Stimulated activated CD4-positive, alpha-beta T cell treated with anti-CD3 and anti-CD28 coated beads, Interleukin-12 subunit alpha, Interleukin-12 subunit beta, amount 100 ng/mL, for 24 hours (primary cell): ENCODE data around the gene ROPN1.
A peak's percentile ranks its signal among the peaks of the same experiment; 100 is the strongest.
"Not testable (repeated sequence)": the region's sequence is repeated elsewhere in the genome, so short reads cannot be mapped to it uniquely, and the experiment has no call there.

ENCODE experiments used
- DNase-seq, 2 experiments: peaks; one replicate each; pipeline ENCODE4 v3.0.0-alpha.2; 2020; ENCODE audit warnings: low read depth in 2 of 2

ROPN1 gene

GRCh38 chr3:123997543-123997942 lies 5.6 kb upstream of the ROPN1 start:
- no peak for DNase-seq

- no peak for DNase-seq
Observed at GRCh38 chr3:123993818-123994217, 1.9 kb upstream of the ROPN1 start.

DNA sequence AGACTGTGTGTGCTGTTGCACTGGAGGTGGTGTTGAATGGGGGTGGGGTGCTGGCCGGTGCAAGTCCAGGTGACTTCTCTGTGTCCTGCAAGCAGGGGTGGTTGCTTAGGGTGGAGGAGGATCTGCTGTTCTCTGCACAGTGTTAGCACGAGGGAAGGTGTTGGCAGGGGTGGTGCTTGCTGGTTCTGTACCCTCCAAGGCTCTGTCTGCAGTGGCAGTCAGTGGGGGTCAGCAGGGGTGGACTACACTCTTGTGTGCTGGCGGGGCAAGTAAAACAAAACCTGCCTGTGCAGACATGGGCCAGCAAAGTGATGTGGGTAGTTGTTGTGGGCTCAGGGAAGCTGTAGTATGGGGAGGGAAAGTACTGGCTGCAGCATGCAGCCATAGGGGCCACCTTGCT lies 5.5 kb downstream of the ROPN1 start:
- no peak for DNase-seq

GRCh38 chr3:123984957-123985356 lies 7.0 kb downstream of the ROPN1 start:
- DNase-seq, result no peak

- no peak for DNase-seq
Observed at GRCh38 chr3:123984350-123984749, 7.6 kb downstream of the ROPN1 start.

GRCh38 chr3:123981317-123981716 lies 10.6 kb downstream of the ROPN1 start:
- not testable (repeated sequence) for DNase-seq

- no peak for DNase-seq
Observed at GRCh38 chr3:123980539-123980938, 11.4 kb downstream of the ROPN1 start.

DNA sequence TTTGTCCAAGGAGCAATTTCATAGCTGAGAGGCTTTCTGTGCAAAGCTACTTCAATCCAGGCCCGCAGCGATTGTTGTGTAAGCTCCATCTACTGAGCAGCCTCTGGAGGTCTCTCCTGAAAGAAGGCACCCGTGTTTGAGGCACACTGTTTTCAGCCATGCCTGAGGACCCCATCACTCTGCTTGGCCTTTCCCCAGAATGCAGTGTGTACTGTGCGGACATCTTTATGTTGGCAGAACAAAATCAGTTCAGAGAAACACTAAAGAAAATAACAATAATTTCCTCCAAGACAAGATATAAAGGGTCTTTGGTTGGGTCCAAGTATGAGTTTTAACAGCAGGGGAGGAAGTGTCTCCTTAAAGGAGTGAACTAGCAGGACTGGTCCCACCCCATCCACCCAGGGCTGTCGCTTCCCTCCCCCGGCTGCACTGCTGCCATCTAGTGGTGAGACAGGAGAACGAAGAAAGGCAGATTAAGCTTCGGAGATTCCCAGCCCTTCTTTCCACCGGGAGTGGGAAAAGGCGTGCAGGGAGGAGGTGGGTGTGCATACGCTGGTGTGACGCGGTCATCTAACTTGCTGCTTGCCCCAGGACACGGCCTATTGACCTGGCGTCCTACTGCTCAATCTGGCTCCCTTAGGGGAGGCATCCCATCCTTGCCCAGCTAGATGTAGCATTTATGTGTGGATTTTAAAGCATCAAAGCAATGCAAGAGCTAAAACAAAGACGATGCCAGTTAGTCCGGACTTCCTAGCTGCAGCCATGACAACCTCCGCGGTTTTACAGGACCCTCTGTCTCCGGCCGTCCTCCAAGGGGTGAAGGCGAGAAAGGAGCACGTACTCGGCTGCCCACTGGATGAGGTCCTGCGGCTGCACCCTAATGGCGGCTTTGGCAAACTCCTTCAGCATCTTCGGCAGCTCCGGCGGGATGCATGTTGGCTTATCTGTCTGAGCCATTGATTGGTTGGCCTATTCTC lies 12.1 kb downstream of the ROPN1 start:
- DNase-seq, result not testable (repeated sequence)

DNA sequence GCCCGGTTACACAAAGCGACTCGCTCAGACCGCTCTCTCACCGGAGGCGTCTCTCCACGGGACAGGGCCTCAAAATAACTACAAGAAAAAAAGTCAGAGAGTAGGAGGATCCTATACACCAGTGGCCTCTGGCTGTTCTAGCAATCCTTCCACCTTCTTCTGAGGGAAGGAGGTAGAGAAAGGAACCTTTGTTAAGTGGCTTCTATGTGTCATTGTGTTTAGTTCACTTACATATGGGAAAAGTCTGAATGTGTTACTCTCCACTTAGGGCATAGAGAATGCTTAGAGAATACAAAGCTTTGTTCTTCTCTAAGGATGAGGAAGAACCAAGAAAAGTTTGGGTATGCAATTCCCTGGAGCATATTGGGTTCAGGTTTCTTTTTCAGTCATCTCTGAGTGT lies 15.0 kb downstream of the ROPN1 start:
- not testable (repeated sequence) for DNase-seq

GRCh38 chr3:123976181-123976898 lies 15.6 kb downstream of the ROPN1 start:
- DNase-seq, result not testable (repeated sequence)

GRCh38 chr3:123975030-123975429 lies 16.9 kb downstream of the ROPN1 start:
- DNase-seq, result not testable (repeated sequence)

DNA sequence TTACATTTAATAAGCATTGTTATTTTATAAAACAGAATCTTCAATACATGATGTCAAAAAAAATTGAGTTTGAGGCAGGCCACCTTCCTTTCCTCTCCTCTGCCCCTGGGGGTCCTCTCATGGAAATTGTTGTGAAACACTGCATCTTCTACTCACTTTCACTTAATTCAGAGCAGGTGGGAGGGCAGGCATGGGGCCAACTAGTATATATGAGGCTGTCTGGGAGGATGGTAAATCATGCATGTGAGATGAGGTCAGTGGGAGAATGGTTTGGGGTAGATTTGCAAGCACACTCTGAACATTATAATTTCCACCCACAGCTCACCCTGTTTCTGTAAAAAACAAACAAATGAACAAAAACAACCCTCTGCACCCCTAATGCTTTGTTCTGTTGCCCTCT lies 20.5 kb downstream of the ROPN1 start:
- no peak for DNase-seq

DNA sequence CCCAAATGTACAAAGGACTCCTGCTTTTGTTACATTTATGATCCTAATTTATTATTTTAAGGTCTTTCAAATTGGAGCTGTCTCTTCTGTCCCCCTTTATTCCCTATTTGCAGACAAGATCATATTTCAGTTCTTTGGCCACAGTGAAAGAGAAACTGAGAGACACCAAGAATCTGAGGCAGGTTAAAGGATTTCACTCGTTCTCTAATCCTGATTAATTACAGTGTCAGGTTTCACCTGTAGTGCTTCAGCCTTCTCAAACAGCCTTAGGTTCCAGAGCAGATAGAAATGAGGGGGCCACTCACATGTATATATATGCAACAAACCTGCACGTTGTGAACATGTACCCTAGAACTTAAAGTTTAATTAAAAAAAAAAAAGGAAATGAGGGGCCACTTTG lies 24.7 kb downstream of the ROPN1 start:
- not testable (repeated sequence) for DNase-seq

DNA sequence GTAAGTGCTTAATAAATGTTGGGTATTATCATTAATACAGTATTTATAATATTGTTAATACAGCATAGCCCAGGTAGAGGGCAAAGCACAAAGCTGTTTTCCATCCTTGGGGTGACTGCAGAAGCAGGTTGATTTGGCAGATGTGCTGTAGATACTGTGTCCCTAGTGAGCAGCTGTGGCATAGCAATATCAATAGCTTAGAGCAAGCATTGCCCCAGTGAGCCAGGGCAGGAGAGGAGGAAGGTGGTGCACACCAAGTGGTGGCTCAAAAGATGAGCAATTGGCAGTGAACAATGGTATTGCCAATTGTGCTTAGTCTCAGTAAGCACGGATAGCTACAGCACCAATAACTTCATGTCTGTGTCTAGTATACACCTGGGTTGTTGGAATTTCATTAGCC lies 25.1 kb downstream of the ROPN1 start:
- DNase-seq, result not testable (repeated sequence)

- DNase-seq, result not testable (repeated sequence)
Observed at GRCh38 chr3:123964793-123965192, 27.1 kb downstream of the ROPN1 start.

- DNase-seq, result no peak
Observed at GRCh38 chr3:123961508-123961856, 30.4 kb downstream of the ROPN1 start.

GRCh38 chr3:123960781-123961507 lies 31.0 kb downstream of the ROPN1 start, which contains the start of gene CCDC14:
Gene CCDC14 (minus strand): TSS chr3:123961229. CDS start chr3:123961173, 56 bp downstream.
- peak; percentile 72 to 84 for DNase-seq

GRCh38 chr3:123953735-123954134 lies 38.2 kb downstream of the ROPN1 start:
- no peak for DNase-seq

DNA sequence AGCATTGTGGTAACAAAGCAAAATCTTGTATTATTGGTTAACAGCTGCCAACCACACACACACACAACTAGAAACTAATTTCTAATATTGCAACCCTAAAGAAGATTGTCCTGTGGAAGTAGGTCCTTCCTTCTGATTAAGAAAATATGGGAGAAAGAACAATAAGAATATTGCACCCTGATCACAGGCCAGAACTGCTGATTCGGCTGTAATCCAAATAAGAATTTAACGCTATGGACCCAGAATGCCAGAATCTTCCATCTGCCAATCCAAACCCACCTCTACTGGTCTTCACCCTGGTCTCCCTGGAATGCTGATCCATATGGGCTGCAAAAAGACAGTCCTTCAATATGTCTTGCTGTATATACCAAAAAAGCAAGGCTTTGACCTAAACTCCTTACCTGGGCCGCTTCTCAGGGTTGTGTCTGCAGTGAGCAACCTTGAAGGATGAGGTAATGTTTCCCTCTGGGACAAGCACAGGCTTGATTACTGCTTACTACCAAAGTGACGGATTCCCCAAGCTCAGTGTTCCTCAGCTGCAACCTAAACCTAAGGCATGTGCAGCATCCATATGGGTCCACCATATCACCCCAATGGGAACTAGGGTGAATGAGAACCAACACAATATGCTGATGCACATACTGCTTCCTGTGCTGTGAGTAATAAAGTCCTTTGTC lies 38.9 kb downstream of the ROPN1 start:
- DNase-seq, result no peak

DNA sequence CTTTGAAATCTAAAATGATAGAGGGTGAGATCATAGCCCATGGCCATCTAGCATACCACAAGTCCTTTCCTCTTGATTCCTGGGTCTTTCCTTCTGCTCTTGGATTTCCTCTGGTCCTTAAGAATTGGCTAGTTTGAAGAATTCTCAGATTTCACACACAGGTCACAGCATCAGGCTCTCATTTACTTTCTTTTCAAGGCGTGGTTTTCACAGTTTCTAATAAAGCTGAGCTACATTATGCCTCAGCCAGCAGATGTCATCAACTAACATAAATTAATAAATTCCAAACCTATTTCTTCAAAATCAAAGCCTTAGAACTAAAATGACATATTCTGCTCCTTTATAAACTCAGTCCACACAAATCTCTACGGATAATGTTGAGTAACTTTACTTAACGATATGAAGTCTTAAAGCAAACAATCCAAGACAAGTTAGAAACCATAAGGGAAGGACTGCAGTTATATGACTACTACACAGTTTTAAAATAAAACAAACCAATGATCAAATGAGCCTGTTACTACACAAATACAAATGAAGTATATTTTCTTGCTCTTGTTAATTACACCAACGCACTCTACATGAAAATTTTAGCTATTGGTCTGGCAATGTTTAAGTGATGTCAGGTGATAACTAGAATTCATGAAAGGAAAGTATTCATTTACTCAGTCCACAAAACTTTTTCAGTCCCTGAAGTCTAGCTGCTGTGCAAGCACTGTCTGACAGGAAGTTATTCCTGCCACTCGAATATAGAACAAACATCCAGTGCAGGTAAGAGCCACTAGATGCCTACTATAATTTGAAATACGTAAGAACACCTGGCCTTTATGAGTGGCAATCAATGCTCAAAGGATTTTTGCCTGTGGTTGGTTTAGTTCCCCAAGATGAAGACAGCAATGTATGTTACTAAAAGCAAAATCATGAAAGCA lies 40.1 kb downstream of the ROPN1 start:
- no peak for DNase-seq
